Glomerular endothelial cell (primary cell): Measurements from ENCODE around the gene SYDE2. TPM values are rescaled to one million over a fixed set of nuclear protein-coding genes. Genes with fewer than 3 reads are reported as not detected.
A peak's percentile ranks its signal among the peaks of the same experiment; 100 is the strongest.

Source experiments
- DNase-seq: peaks from one replicate; pipeline ENCODE4 v3.0.0-alpha.2; 2011; ENCODE audit warnings: low read depth, low spot score; ENCODE audit errors: extremely low read depth
- total RNA-seq: library from RNA; depleted of rRNA; stranded (reverse); fragments of >200 nt; gene quantifications from 2 replicates; pipeline ENCODE4 v1.2.3, GENCODE V29; 2015

The SYDE2 gene
- total RNA-seq, 1 donor from 2014 or later, result 1.5 TPM

GRCh38 chr1:85133565-85134159, 67.2 kb downstream of the SYDE2 start:
- DNase-seq, result no peak

GRCh38 chr1:85132078-85132720, 68.6 kb downstream of the SYDE2 start:
- DNase-seq, result no peak

DNA sequence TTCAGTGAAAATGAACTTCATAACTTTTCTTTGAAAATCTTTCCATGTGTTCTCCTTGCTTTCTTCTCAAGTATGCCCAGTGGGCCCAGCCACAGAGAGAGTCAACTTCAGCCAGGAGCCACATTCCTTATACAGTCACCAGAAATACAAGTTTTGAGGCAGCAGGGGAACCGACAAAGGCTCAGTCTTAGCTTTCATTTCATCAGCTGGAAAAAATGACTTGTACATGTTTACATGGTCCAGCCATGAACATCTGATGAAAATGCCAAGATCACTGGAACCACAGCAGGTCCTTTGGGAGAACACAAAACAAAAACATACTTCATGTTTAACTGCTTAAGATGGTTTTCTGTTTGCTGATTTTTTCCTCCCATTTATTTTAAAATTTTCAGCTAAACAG, 72.5 kb downstream of the SYDE2 start:
- no peak for DNase-seq

DNA sequence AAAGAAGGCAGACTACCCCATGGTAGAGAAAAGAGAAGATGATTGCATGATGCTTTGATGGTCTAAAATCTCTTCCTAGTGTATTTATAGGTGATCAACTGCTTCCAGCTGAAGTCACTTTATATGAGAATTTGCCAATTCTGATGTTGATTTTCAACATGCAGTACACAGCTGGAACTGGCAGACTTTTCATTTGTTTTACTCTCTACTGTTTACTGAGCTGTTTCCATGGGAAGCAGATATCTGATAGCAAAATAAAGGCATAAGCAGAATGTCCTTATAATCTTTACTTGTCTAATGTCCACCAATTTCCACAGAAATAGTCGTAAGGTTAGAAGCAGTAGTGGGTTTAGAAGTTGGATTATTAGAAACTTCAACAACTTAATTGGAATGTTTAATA, 74.9 kb downstream of the SYDE2 start:
- no peak for DNase-seq

DNA sequence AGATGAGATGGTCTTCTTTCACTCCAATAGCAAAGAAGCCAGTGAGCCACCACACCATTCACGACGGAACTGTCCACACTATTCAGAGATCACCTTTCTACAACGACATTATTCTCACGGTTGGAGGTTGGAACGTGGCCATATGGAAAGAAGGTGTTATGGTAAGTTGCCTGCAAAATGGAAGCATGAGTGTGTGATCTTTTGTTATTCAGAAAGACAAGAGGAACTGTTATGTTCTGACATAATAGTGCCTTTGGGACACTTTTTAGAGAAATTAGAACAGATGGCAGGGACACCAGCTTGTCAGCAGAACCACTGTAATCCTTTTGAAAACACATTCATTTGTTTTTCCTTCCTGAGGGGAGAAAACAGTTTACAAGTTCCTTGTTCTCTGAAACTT, 76.7 kb downstream of the SYDE2 start:
- DNase-seq, result no peak

DNA sequence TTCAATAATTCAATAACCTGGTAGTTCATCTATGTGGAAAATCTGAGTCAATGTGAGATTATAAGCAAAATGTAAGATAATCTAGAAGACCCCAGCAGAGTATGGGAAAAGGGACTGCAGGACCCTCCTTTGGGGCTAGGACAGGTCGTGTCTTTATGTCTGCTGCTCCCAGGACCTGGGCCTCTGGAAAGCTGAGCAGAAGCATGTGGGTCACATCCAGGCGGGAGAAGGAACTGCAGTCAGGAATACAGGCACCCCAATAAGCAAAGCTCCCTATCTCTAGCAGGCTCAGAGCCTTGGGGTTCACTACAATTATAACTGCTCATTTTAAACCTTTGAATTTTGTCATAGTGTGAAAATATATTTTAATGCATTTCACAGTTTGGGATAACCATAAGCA, 78.6 kb downstream of the SYDE2 start:
- no peak for DNase-seq

DNA sequence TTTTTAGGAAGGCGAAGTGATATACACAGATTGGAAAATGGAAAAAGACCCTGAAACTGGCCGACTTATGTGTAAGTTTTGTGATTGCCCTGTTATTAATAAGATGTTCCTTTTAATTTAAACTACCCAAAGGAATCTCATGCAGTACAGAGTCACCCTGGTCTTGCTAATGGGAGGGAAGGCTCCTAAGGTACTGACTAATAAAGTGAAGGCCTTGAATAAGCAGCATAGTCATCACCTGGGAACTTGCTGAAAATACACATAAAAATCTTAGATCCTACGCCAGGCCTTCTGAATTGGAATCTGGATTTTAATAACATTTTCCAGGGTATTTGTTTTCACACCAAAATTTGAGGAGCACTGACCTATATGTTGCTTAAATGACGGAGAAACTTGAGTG, 79.1 kb downstream of the SYDE2 start:
- no peak for DNase-seq

- DNase-seq, result no peak
Observed at GRCh38 chr1:85118751-85119150, 82.1 kb downstream of the SYDE2 start.

- DNase-seq, result no peak
Observed at GRCh38 chr1:85116856-85117255, 84.0 kb downstream of the SYDE2 start.

- no peak for DNase-seq
Observed at GRCh38 chr1:85115933-85116332, 84.9 kb downstream of the SYDE2 start.

GRCh38 chr1:85111695-85112094, 89.1 kb downstream of the SYDE2 start:
- no peak for DNase-seq

- DNase-seq, result peak; percentile 36
Observed at GRCh38 chr1:85109475-85109874, 91.3 kb downstream of the SYDE2 start.

Other genes starting within 250 kb of the SYDE2 start
- gene MCOLN2, start 203.9 kb downstream of the SYDE2 start, total RNA-seq, result not detected in 2 replicates
- gene MCOLN3, start 152.5 kb downstream of the SYDE2 start, total RNA-seq, result not detected in 2 replicates
- 13.2 and 26.3 TPM in 2 replicates for gene C1orf52, start 58.6 kb upstream of the SYDE2 start, total RNA-seq
- gene BCL10, start 75.6 kb upstream of the SYDE2 start, total RNA-seq, result 66.5 and 87.8 TPM in 2 replicates